Neural crest cell (in vitro differentiated cells): ENCODE data around the gene PLCB1. TPM values are rescaled to one million over a fixed set of nuclear protein-coding genes. Genes with fewer than 3 reads are reported as not detected.

ENCODE experiments used
- DNase-seq: peaks from one replicate; pipeline ENCODE4 v3.0.0; 2021; ENCODE audit warnings: low read depth, mixed read lengths, low spot score
- H3K27ac Mint-ChIP-seq: one replicate; pipeline ENCODE4 v1.8.0; 2021; ENCODE audit warnings: mild to moderate bottlenecking, mixed read lengths; ENCODE audit not compliant: unreplicated experiment
- H3K27me3 Mint-ChIP-seq: 2 replicates; pipeline ENCODE4 v1.8.0; 2021; ENCODE audit warnings: low read depth, mild to moderate bottlenecking, mixed read lengths
- H3K36me3 Mint-ChIP-seq: 2 replicates; pipeline ENCODE4 v1.8.0; 2021; ENCODE audit warnings: low read depth, mild to moderate bottlenecking, mixed read lengths
- H3K4me1 Mint-ChIP-seq: 2 replicates; pipeline ENCODE4 v1.8.0; 2021; ENCODE audit warnings: mixed read lengths
- H3K4me3 Mint-ChIP-seq: one replicate; pipeline ENCODE4 v1.8.0; 2021; ENCODE audit warnings: mild to moderate bottlenecking, mixed read lengths
- H3K9me3 Mint-ChIP-seq: 2 replicates; pipeline ENCODE4 v1.8.0; 2021; ENCODE audit warnings: mixed read lengths
- CTCF ChIP-seq: fragments of 200-600 bp; sonication (generic); conservative IDR thresholded peaks from 2 replicates; pipeline ENCODE4 v1.5.0; 2021; ENCODE audit warnings: antibody characterized with exemption, mild to moderate bottlenecking
- total RNA-seq: library from RNA; stranded (reverse); gene quantifications from 2 replicates; pipeline ENCODE4 v1.2.1, GENCODE V29; 2021

Gene PLCB1
- total RNA-seq, 1 donor from 2014 or later: 13.7 TPM

- Mint-ChIP-seq H3K36me3 (no peaks in the 10 kb centered on the region), H3K9me3 (no peaks in the 10 kb centered on the region), H3K27me3 (no peaks in the 10 kb centered on the region), H3K4me1 (no peaks in the 10 kb centered on the region), H3K27ac (no peak overlapping the region), H3K4me3 (no peak overlapping the region)
- TF ChIP-seq CTCF: no peak
- no peak for DNase-seq
Measured at GRCh38 chr20:8144282-8145245, 12.5 kb downstream of the PLCB1 start.

- no peak for TF ChIP-seq CTCF
- Mint-ChIP-seq H3K4me1 (no peaks in the 10 kb centered on the region), H3K27me3 (no peaks in the 10 kb centered on the region)
Measured at GRCh38 chr20:8145246-8146168, 13.4 kb downstream of the PLCB1 start.

GRCh38 chr20:8147476-8147875 is 15.4 kb downstream of the PLCB1 start:
- no peak for DNase-seq
- no peak overlapping the region for H3K4me3 Mint-ChIP-seq
- H3K27ac Mint-ChIP-seq: no peak overlapping the region
- no peak for TF ChIP-seq CTCF
- H3K4me1 Mint-ChIP-seq: no peaks in the 10 kb centered on the region
- no peaks in the 10 kb centered on the region for H3K36me3 Mint-ChIP-seq
- H3K27me3 Mint-ChIP-seq: no peaks in the 10 kb centered on the region
- no peaks in the 10 kb centered on the region for H3K9me3 Mint-ChIP-seq

More at GRCh38 chr20:8145246-8146168, 13.4 kb downstream of the PLCB1 start:
- Mint-ChIP-seq H3K9me3 (no peaks in the 10 kb centered on the region), H3K36me3 (no peaks in the 10 kb centered on the region), H3K4me3 (no peak overlapping the region), H3K27ac (no peak overlapping the region)
- DNase-seq: no peak

GRCh38 chr20:8148501-8148900 is 16.4 kb downstream of the PLCB1 start:
- Mint-ChIP-seq H3K27me3 (no peaks in the 10 kb centered on the region), H3K9me3 (no peaks in the 10 kb centered on the region), H3K4me1 (no peaks in the 10 kb centered on the region), H3K36me3 (no peaks in the 10 kb centered on the region), H3K4me3 (no peak overlapping the region), H3K27ac (no peak overlapping the region)
- no peak for TF ChIP-seq CTCF
- no peak for DNase-seq

- H3K4me3 Mint-ChIP-seq: no peak overlapping the region
- H3K27ac Mint-ChIP-seq: no peak overlapping the region
- H3K27me3 Mint-ChIP-seq: no peaks in the 10 kb centered on the region
- H3K4me1 Mint-ChIP-seq: no peaks in the 10 kb centered on the region
- DNase-seq: no peak
- no peaks in the 10 kb centered on the region for H3K36me3 Mint-ChIP-seq
- H3K9me3 Mint-ChIP-seq: no peaks in the 10 kb centered on the region
- TF ChIP-seq CTCF: no peak
Measured at GRCh38 chr20:8150591-8150990, 18.5 kb downstream of the PLCB1 start.
